HCT116 (cell line): ENCODE data around the gene RGSL1.

Experiments
- RAD21 ChIP-seq: IDR thresholded peaks from 2 replicates; pipeline ENCODE4 v1.6.1; 2012; ENCODE audit warnings: low read depth, mild to moderate bottlenecking
- SRF ChIP-seq: IDR thresholded peaks from 2 replicates; pipeline ENCODE4 v1.6.1; 2012; ENCODE audit warnings: low read depth
- ZFX ChIP-seq: fragments of 450-650 bp; IDR thresholded peaks from 2 replicates; pipeline ENCODE4 v1.6.1; 2017
- TF ChIP-seq, protein P1 (sequence below), 3 experiments: fragments of 200-600 bp in 1 of 3; sonication (generic) in 1 of 3; IDR thresholded peaks in 2 of 3; conservative IDR thresholded peaks in 1 of 3; 2 replicates each; pipeline ENCODE4 v1.5.1; 2012 to 2017; ENCODE audit warnings: low read depth in 2 of 3, low read length in 2 of 3, antibody characterized with exemption in 1 of 3, borderline replicate concordance in 1 of 3, control low read depth in 1 of 3, mild to moderate bottlenecking in 1 of 3, mixed read lengths in 1 of 3, mixed run types in 1 of 3, moderate library complexity in 1 of 3; ENCODE audit not compliant: insufficient read depth in 1 of 3

DNA sequence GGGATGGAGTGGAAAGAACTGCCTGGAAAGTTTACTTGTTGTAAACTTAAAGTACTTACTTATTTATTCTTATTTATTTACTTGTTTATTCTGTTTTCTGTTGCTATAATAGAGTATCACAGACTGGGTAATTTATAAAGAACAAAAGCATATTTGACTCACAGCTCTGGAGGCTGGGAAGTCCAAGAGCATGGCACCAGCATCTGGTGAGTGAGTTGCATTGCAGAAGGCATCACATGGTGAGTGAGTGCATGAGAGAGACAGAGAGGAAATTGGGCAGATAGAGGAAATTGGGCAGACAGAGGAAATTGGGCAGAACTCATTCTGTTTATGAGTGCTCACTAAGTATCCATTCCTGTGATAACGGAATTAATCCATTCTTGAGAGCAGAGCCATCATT, 11.6 kb upstream of the RGSL1 start:
- TF ChIP-seq, protein P1, sequence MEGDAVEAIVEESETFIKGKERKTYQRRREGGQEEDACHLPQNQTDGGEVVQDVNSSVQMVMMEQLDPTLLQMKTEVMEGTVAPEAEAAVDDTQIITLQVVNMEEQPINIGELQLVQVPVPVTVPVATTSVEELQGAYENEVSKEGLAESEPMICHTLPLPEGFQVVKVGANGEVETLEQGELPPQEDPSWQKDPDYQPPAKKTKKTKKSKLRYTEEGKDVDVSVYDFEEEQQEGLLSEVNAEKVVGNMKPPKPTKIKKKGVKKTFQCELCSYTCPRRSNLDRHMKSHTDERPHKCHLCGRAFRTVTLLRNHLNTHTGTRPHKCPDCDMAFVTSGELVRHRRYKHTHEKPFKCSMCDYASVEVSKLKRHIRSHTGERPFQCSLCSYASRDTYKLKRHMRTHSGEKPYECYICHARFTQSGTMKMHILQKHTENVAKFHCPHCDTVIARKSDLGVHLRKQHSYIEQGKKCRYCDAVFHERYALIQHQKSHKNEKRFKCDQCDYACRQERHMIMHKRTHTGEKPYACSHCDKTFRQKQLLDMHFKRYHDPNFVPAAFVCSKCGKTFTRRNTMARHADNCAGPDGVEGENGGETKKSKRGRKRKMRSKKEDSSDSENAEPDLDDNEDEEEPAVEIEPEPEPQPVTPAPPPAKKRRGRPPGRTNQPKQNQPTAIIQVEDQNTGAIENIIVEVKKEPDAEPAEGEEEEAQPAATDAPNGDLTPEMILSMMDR (IDR thresholded peaks at IDR 0.05 in 2 of 3, conservative IDR thresholded peaks at IDR 0.05 in 1 of 3; ENCODE audit: borderline replicate concordance in 1 of 3, insufficient read depth in 1 of 3, low read depth in 2 of 3, low read length in 2 of 3) = no peak
- TF ChIP-seq ZFX (no peak), SRF (no peak), RAD21 (no peak)
